Dermis blood vessel endothelial cell (primary cell): ENCODE data around the gene GALNT5. TPM values are rescaled to one million over a fixed set of nuclear protein-coding genes. Genes with fewer than 3 reads are reported as not detected.
"Not testable (repeated sequence)": the region's sequence is repeated elsewhere in the genome, so short reads cannot be mapped to it uniquely, and the experiment has no call there.

ENCODE experiments used
- DNase-seq: peaks from one replicate; pipeline ENCODE4 v3.0.0; 2010
- total RNA-seq: library from RNA; depleted of rRNA; stranded (reverse); fragments of >200 nt; gene quantifications from 2 replicates; pipeline ENCODE4 v1.2.3, GENCODE V29; 2014

Gene GALNT5
- total RNA-seq = under 0.01 and 0.09 TPM in 2 replicates

GRCh38 chr2:157257312-157258252, at the start of gene GALNT5:
Gene GALNT5 (plus strand): TSS chr2:157257705. CDS start chr2:157258083, 378 bp downstream.
- DNase-seq = no peak

- no peak for DNase-seq
Measured at GRCh38 chr2:157216286-157216965, 41.1 kb upstream of the GALNT5 start.

- no peak for DNase-seq
Measured at GRCh38 chr2:157217409-157217808, 40.1 kb upstream of the GALNT5 start.

- DNase-seq = no peak
Measured at GRCh38 chr2:157218911-157219310, 38.6 kb upstream of the GALNT5 start.

- no peak for DNase-seq
Measured at GRCh38 chr2:157220502-157220901, 37.0 kb upstream of the GALNT5 start.

GRCh38 chr2:157221394-157221988, 36.0 kb upstream of the GALNT5 start:
- DNase-seq = no peak

GRCh38 chr2:157223624-157224205, 33.8 kb upstream of the GALNT5 start:
- no peak for DNase-seq

GRCh38 chr2:157224448-157224847, 33.1 kb upstream of the GALNT5 start:
- DNase-seq = not testable (repeated sequence)

GRCh38 chr2:157227592-157227991, 29.9 kb upstream of the GALNT5 start:
- DNase-seq = no peak

GRCh38 chr2:157228946-157229345, 28.6 kb upstream of the GALNT5 start:
- no peak for DNase-seq

- DNase-seq = no peak
Measured at GRCh38 chr2:157229572-157229971, 27.9 kb upstream of the GALNT5 start.

- DNase-seq = no peak
Measured at GRCh38 chr2:157231476-157231875, 26.0 kb upstream of the GALNT5 start.

- no peak for DNase-seq
Measured at GRCh38 chr2:157233506-157233905, 24.0 kb upstream of the GALNT5 start.

- DNase-seq = no peak
Measured at GRCh38 chr2:157236404-157236803, 21.1 kb upstream of the GALNT5 start.

GRCh38 chr2:157238296-157238695, 19.2 kb upstream of the GALNT5 start:
- DNase-seq = no peak

- DNase-seq = no peak
Measured at GRCh38 chr2:157244691-157245090, 12.8 kb upstream of the GALNT5 start.

- no peak for DNase-seq
Measured at GRCh38 chr2:157245144-157245840, 12.2 kb upstream of the GALNT5 start.

- DNase-seq = no peak
Measured at GRCh38 chr2:157245846-157246764, 11.4 kb upstream of the GALNT5 start.

GRCh38 chr2:157246765-157247407, 10.6 kb upstream of the GALNT5 start:
- DNase-seq = no peak

GRCh38 chr2:157250836-157251235, 6.7 kb upstream of the GALNT5 start:
- DNase-seq = no peak

- no peak for DNase-seq
Measured at GRCh38 chr2:157251932-157252331, 5.6 kb upstream of the GALNT5 start.
